Activated T-cell treated with anti-CD3 and anti-CD28 coated beads, Interleukin-2, amount 50 U/mL, for 4 hours (primary cell): ENCODE measurements around the gene RRP12. TPM values are rescaled to one million over a fixed set of nuclear protein-coding genes. Genes with fewer than 3 reads are reported as not detected.

Experiments used
- ATAC-seq, 2 donors: fragments of 200-7000 bp; cut with Tn5 transposase; one replicate each; pipeline ENCODE4 v1.10.0; 2021
- DNase-seq: peaks from one replicate; pipeline ENCODE4 v3.0.0-alpha.2; 2020
- H3K27me3 Mint-ChIP-seq: one replicate; pipeline ENCODE4 v1.8.0; 2021; ENCODE audit warnings: low read depth, mixed read lengths
- H3K36me3 Mint-ChIP-seq: one replicate; pipeline ENCODE4 v1.8.0; 2022; ENCODE audit warnings: mixed read lengths; ENCODE audit not compliant: insufficient read depth
- H3K4me1 Mint-ChIP-seq: one replicate; pipeline ENCODE4 v1.8.0; 2021; ENCODE audit warnings: low read depth, mixed read lengths
- H3K4me3 Mint-ChIP-seq: one replicate; pipeline ENCODE4 v1.8.0; 2021; ENCODE audit warnings: mild to moderate bottlenecking, moderate library complexity, mixed read lengths
- H3K9me3 Mint-ChIP-seq: one replicate; pipeline ENCODE4 v1.8.0; 2021; ENCODE audit warnings: mixed read lengths
- total RNA-seq, 3 donors: library from RNA; stranded (reverse); gene quantifications; one replicate each; pipeline ENCODE4 v1.2.1, GENCODE V29; 2021

Gene RRP12
- total RNA-seq, 3 donors from 2014 or later: 218 to 222 (median 218) TPM

GRCh38 chr10:97367126-97367649 is 34.0 kb downstream of the RRP12 start:
- peaks cover 45% of the 10 kb centered on the region for H3K36me3 Mint-ChIP-seq

GRCh38 chr10:97366572-97366971 is 34.6 kb downstream of the RRP12 start:
- ATAC-seq (no peak), DNase-seq (no peak)
- H3K4me3 Mint-ChIP-seq: no peak overlapping the region
- no peaks in the 10 kb centered on the region for H3K9me3 Mint-ChIP-seq
- H3K36me3 Mint-ChIP-seq: peaks cover 39% of the 10 kb centered on the region
- no peaks in the 10 kb centered on the region for H3K27me3 Mint-ChIP-seq
- H3K4me1 Mint-ChIP-seq: no peaks in the 10 kb centered on the region

More at GRCh38 chr10:97367126-97367649, 34.0 kb downstream of the RRP12 start:
- Mint-ChIP-seq H3K27me3 (no peaks in the 10 kb centered on the region), H3K9me3 (no peaks in the 10 kb centered on the region), H3K4me1 (no peaks in the 10 kb centered on the region), H3K4me3 (no peak overlapping the region)
- no peak for ATAC-seq
- no peak for DNase-seq

GRCh38 chr10:97365761-97366351 is 35.3 kb downstream of the RRP12 start:
- no peak for DNase-seq
- H3K4me3 Mint-ChIP-seq: no peak overlapping the region
- no peaks in the 10 kb centered on the region for H3K9me3 Mint-ChIP-seq
- peaks cover 37% of the 10 kb centered on the region for H3K36me3 Mint-ChIP-seq
- H3K4me1 Mint-ChIP-seq: no peaks in the 10 kb centered on the region
- no peaks in the 10 kb centered on the region for H3K27me3 Mint-ChIP-seq
- ATAC-seq: no peak

GRCh38 chr10:97363071-97363470 is 38.1 kb downstream of the RRP12 start:
- Mint-ChIP-seq H3K9me3 (no peaks in the 10 kb centered on the region), H3K4me3 (no peak overlapping the region), H3K4me1 (no peaks in the 10 kb centered on the region)

GRCh38 chr10:97362310-97363033 is 38.7 kb downstream of the RRP12 start:
- peaks cover 40% of the 10 kb centered on the region for H3K36me3 Mint-ChIP-seq
- DNase-seq: no peak
- H3K27me3 Mint-ChIP-seq: no peaks in the 10 kb centered on the region

More at GRCh38 chr10:97363071-97363470, 38.1 kb downstream of the RRP12 start:
- Mint-ChIP-seq H3K27me3 (no peaks in the 10 kb centered on the region), H3K36me3 (peaks cover 40% of the 10 kb centered on the region)
- ATAC-seq (no peak), DNase-seq (no peak)

GRCh38 chr10:97361537-97361901 is 39.6 kb downstream of the RRP12 start:
- Mint-ChIP-seq H3K4me1 (no peaks in the 10 kb centered on the region), H3K9me3 (no peaks in the 10 kb centered on the region), H3K36me3 (peaks cover 38% of the 10 kb centered on the region), H3K4me3 (no peak overlapping the region), H3K27me3 (no peaks in the 10 kb centered on the region)
- no peak for DNase-seq
- no peak for ATAC-seq

More at GRCh38 chr10:97362310-97363033, 38.7 kb downstream of the RRP12 start:
- Mint-ChIP-seq H3K9me3 (no peaks in the 10 kb centered on the region), H3K4me3 (no peak overlapping the region), H3K4me1 (no peaks in the 10 kb centered on the region)
- ATAC-seq: no peak

GRCh38 chr10:97360705-97361536 is 40.2 kb downstream of the RRP12 start:
- no peak for DNase-seq
- peaks cover 44% of the 10 kb centered on the region for H3K36me3 Mint-ChIP-seq
- peaks cover 5% of the 10 kb centered on the region for H3K4me1 Mint-ChIP-seq
- no peak for ATAC-seq
- no peak overlapping the region for H3K4me3 Mint-ChIP-seq
- H3K9me3 Mint-ChIP-seq: no peaks in the 10 kb centered on the region
- no peaks in the 10 kb centered on the region for H3K27me3 Mint-ChIP-seq

- H3K9me3 Mint-ChIP-seq: no peaks in the 10 kb centered on the region
- H3K4me1 Mint-ChIP-seq: peaks cover 10% of the 10 kb centered on the region
- ATAC-seq (no peak), DNase-seq (no peak)
- H3K36me3 Mint-ChIP-seq: peaks cover 36% of the 10 kb centered on the region
- no peaks in the 10 kb centered on the region for H3K27me3 Mint-ChIP-seq
- H3K4me3 Mint-ChIP-seq: no peak overlapping the region
Measured at GRCh38 chr10:97358781-97359180, 42.4 kb downstream of the RRP12 start.

- ATAC-seq (no peak), DNase-seq (no peak)
- H3K36me3 Mint-ChIP-seq: peaks cover 35% of the 10 kb centered on the region
Measured at GRCh38 chr10:97358349-97358748, 42.8 kb downstream of the RRP12 start.

GRCh38 chr10:97356918-97357317 is 44.2 kb downstream of the RRP12 start:
- ATAC-seq: no peak
- peaks cover 10% of the 10 kb centered on the region for H3K4me1 Mint-ChIP-seq
- no peak for DNase-seq
- H3K4me3 Mint-ChIP-seq: no peak overlapping the region
- no peaks in the 10 kb centered on the region for H3K27me3 Mint-ChIP-seq
- no peaks in the 10 kb centered on the region for H3K9me3 Mint-ChIP-seq
- peaks cover 32% of the 10 kb centered on the region for H3K36me3 Mint-ChIP-seq

More at GRCh38 chr10:97358349-97358748, 42.8 kb downstream of the RRP12 start:
- H3K9me3 Mint-ChIP-seq: no peaks in the 10 kb centered on the region
- H3K4me3 Mint-ChIP-seq: no peak overlapping the region
- no peaks in the 10 kb centered on the region for H3K27me3 Mint-ChIP-seq
- peaks cover 10% of the 10 kb centered on the region for H3K4me1 Mint-ChIP-seq

- DNase-seq (no peak), ATAC-seq (no peak)
- Mint-ChIP-seq H3K4me1 (peaks cover 10% of the 10 kb centered on the region), H3K27me3 (no peaks in the 10 kb centered on the region), H3K36me3 (peaks cover 32% of the 10 kb centered on the region), H3K4me3 (no peak overlapping the region), H3K9me3 (no peaks in the 10 kb centered on the region)
Measured at GRCh38 chr10:97356318-97356914, 44.7 kb downstream of the RRP12 start.

- DNase-seq (no peak), ATAC-seq (no peak)
- Mint-ChIP-seq H3K27me3 (no peaks in the 10 kb centered on the region), H3K4me3 (no peak overlapping the region), H3K9me3 (no peaks in the 10 kb centered on the region), H3K36me3 (peaks cover 28% of the 10 kb centered on the region), H3K4me1 (peaks cover 10% of the 10 kb centered on the region)
Measured at GRCh38 chr10:97355571-97355975, 45.6 kb downstream of the RRP12 start.

GRCh38 chr10:97353945-97354344 is 47.2 kb downstream of the RRP12 start:
- Mint-ChIP-seq H3K4me3 (no peak overlapping the region), H3K27me3 (no peaks in the 10 kb centered on the region), H3K9me3 (no peaks in the 10 kb centered on the region), H3K36me3 (peaks cover 22% of the 10 kb centered on the region), H3K4me1 (peaks cover 10% of the 10 kb centered on the region)
- DNase-seq (no peak), ATAC-seq (no peak)
